Activated CD8-positive, alpha-beta memory T cell treated with anti-CD3 and anti-CD28 coated beads, Interleukin-2, amount 10 ng/mL, durations not matched to agents 7 days and 5 days (primary cell): Measurements from ENCODE around the gene C1orf122. TPM values are rescaled to one million over a fixed set of nuclear protein-coding genes. Genes with fewer than 3 reads are reported as not detected.

Experiments
- ATAC-seq: fragments of 150-1000 bp; cut with Tn5 transposase; one replicate; pipeline ENCODE4 v1.10.0; 2021; ENCODE audit warnings: moderate library complexity
- CTCF ChIA-PET: fragments of 350-600 bp; sonication (Branson Sonifier 250); formaldehyde crosslinking; loops from one replicate; lab custom pipeline; 2021; ENCODE audit warnings: antibody characterized with exemption; lab: Charles Lee
- DNase-seq: peaks from one replicate; pipeline ENCODE4 v3.0.0-alpha.2; 2020
- H3K27ac Mint-ChIP-seq: one replicate; pipeline ENCODE4 v1.8.0; 2021; ENCODE audit warnings: mild to moderate bottlenecking, mixed read lengths
- H3K27me3 Mint-ChIP-seq: one replicate; pipeline ENCODE4 v1.8.0; 2021; ENCODE audit warnings: mixed read lengths
- H3K36me3 Mint-ChIP-seq: one replicate; pipeline ENCODE4 v1.8.0; 2021; ENCODE audit warnings: mild to moderate bottlenecking, mixed read lengths
- H3K4me1 Mint-ChIP-seq: one replicate; pipeline ENCODE4 v1.8.0; 2021; ENCODE audit warnings: mixed read lengths
- H3K4me3 Mint-ChIP-seq: one replicate; pipeline ENCODE4 v1.8.0; 2021; ENCODE audit warnings: mild to moderate bottlenecking, moderate library complexity, mixed read lengths
- H3K9me3 Mint-ChIP-seq: one replicate; pipeline ENCODE4 v1.8.0; 2022; ENCODE audit warnings: low read depth, mixed read lengths
- total RNA-seq, 2 experiments: library from RNA; stranded (reverse); gene quantifications; one replicate each; pipeline ENCODE4 v1.2.3, GENCODE V29; 2021

The C1orf122 gene
- total RNA-seq, 2 experiments from 2014 or later: 19.8 to 21.9 TPM

DNA sequence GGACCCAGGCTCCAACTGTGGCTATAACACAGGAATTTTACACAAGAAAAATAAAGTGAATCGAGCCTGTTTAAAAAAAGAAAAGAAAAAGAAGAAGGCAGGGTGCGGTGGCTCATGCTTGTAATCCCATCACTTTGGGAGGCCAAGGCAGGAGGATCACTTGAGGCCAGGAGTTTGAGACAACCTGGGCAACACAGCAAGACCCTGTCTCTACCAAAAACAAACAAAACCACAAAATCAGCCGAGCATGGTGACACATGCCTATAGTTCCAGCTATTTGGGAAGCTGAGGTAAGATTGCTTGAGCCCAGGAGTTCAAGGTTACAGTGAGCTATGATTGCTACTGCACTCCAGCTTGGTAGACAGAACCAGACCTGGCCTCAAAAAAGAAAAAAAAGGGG lies 34.1 kb downstream of the C1orf122 start:
- no peak overlapping the region for H3K4me3 Mint-ChIP-seq
- H3K36me3 Mint-ChIP-seq: peaks cover 18% of the 10 kb centered on the region
- H3K9me3 Mint-ChIP-seq: no peaks in the 10 kb centered on the region
- no peaks in the 10 kb centered on the region for H3K27me3 Mint-ChIP-seq
- DNase-seq (no peak), ATAC-seq (no peak)
- H3K4me1 Mint-ChIP-seq: peaks cover 24% of the 10 kb centered on the region
- CTCF ChIA-PET: interaction anchor here (1.3 kb wide), 1 partner anchor 18 kb away, joined by 3 read pairs; the partner anchor contains the start of gene MTF1
- no peak overlapping the region for H3K27ac Mint-ChIP-seq

DNA sequence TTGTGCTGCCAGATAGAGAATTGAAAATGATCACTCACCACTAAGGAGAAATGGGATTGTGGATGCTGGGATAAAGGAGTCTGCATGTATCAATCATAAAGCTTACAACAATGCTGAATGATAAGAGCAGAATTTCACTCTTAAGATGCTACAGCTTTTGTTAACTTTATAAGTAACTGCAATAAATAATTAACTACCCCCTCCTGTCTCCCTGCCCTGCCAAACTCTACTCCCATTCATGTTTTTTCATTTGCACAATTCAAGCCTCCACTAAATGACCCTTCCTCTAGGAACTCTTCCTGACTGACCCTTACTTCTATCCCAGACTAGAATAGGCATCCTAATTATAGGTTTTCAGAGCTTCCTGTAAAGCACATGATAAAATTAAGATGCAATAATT lies 36.9 kb downstream of the C1orf122 start:
- peaks cover 17% of the 10 kb centered on the region for H3K36me3 Mint-ChIP-seq
- H3K4me1 Mint-ChIP-seq: peaks cover 35% of the 10 kb centered on the region
- no peak overlapping the region for H3K27ac Mint-ChIP-seq
- H3K4me3 Mint-ChIP-seq: no peak overlapping the region
- CTCF ChIA-PET: no interaction called here
- DNase-seq (no peak), ATAC-seq (no peak)
- H3K27me3 Mint-ChIP-seq: no peaks in the 10 kb centered on the region
- H3K9me3 Mint-ChIP-seq: no peaks in the 10 kb centered on the region

DNA sequence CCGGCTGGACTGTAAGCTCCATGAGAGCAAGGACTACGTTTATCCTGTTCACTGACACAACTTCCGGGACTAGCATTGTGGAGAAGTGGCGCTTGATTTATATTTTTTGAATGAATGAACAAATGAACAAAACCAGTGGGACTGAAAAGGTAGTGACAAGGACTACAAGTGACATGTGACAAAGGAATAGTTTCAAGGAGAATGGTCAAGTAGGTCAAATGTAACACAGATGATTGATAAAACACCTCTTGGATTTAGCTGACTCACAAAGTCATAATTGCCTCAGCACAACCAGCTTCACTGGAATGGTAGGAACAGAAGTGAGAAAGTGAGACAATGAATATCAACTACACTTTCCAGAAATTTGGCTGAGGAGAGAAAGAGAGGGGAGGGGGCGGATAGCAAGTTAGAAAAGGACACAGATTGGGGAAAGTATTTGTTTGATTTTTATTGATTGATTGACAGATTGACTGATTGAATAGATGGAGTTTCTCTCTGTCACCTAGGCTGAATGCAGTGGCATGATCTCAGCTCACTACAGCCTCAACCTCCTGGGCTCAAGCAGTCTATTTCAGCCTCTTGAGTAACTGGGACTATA lies 37.6 kb downstream of the C1orf122 start:
- Mint-ChIP-seq H3K36me3 (peaks cover 17% of the 10 kb centered on the region), H3K4me1 (peaks cover 35% of the 10 kb centered on the region), H3K4me3 (no peak overlapping the region), H3K9me3 (no peaks in the 10 kb centered on the region), H3K27me3 (no peaks in the 10 kb centered on the region), H3K27ac (no peak overlapping the region)
- ATAC-seq: no peak
- DNase-seq: no peak
- CTCF ChIA-PET: interaction anchor here (1.9 kb wide), 1 partner anchor 10 kb away, joined by 5 read pairs; no protein-coding TSS in a partner anchor

DNA sequence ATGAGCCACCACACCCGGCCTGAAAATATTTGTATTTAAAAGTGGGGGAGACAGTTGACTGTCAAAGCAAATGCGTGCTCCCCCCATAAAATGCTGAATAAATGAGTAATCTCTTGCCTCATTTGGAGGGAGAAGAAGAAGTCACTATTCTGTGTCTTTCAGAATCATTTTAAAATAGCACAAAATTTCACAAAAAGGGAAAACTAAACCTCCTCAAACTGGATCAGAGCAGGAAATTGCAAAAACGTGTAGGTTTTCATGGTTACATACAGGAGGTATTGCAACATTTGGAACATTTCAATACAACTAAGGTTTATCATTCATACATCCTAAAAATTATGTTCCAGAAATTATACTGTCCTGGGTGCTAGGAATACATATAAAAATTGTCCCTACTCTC lies 38.2 kb downstream of the C1orf122 start:
- Mint-ChIP-seq H3K4me1 (peaks cover 35% of the 10 kb centered on the region), H3K4me3 (no peak overlapping the region)
- CTCF ChIA-PET: interaction anchor here (1.9 to 2.7 kb wide), 2 partner anchors 10 to 14 kb away, joined by 5 to 19 read pairs; partner anchors contain the start of gene MTF1

DNA sequence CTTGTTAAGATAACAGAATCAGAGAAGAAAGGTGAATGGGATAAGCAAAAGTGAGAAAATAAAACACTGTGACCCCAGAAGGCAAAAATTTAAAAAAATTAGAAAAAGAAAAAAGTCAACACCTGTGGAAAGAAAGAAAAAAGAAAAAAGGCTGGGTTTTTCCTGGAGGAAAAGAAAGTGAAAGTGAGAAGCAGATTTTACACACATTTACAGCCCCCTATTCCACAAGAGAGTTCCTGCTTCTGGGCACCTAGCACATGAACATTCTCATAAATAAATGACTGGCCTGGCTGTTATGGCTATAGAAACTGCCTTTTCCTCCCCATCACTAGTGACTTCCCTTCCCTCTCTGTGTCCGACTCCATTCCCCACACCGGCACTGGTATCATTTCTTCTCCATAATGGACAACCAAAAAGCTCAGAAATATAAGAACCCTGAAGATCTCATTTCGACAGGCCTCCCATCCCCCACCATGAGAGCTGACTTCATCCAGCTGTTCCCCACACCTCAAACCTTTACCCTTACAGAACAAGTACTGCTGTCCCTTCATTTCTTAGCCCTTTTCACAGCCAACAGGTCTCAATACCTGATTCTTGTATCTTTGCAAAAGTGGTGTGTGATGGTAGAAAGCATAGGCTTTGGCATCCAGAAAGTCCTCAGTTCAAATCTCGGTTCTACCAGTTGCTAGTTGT lies 39.2 kb downstream of the C1orf122 start:
- peak overlapping the region; percentile 59 for H3K4me3 Mint-ChIP-seq

More for the DNA sequence above, 38.2 kb downstream of the C1orf122 start:
- DNase-seq (no peak), ATAC-seq (no peak)
- no peaks in the 10 kb centered on the region for H3K9me3 Mint-ChIP-seq
- no peak overlapping the region for H3K27ac Mint-ChIP-seq
- peaks cover 17% of the 10 kb centered on the region for H3K36me3 Mint-ChIP-seq
- H3K27me3 Mint-ChIP-seq: no peaks in the 10 kb centered on the region

DNA sequence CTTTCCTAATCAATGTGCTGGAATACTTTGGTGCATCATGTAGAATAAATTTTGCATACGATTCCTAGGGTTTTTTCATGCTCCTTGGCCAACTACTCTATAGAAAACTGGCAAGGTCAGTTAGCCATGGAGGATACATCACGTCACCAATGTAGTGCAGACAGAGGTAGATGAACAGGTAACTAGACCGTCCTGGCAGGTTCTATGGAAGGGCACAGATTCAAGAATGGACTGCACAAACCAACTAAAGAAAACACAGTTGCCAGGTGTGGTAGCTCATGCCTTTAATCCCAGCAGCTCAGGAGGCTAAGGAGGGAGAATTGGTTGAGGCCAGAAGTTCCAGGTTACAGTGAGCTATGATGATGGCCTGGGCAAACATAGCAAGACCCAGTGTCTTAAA lies 41.9 kb downstream of the C1orf122 start:
- H3K9me3 Mint-ChIP-seq: no peaks in the 10 kb centered on the region
- H3K27ac Mint-ChIP-seq: no peak overlapping the region
- peaks cover 41% of the 10 kb centered on the region for H3K4me1 Mint-ChIP-seq
- ATAC-seq (no peak), DNase-seq (no peak)
- H3K4me3 Mint-ChIP-seq: no peak overlapping the region
- CTCF ChIA-PET: interaction anchor here (4.0 kb wide), 1 partner anchor 10 kb away, joined by 39 read pairs; the partner anchor contains the start of gene MTF1
- peaks cover 24% of the 10 kb centered on the region for H3K36me3 Mint-ChIP-seq
- no peaks in the 10 kb centered on the region for H3K27me3 Mint-ChIP-seq

More for the DNA sequence above, 39.2 kb downstream of the C1orf122 start:
- Mint-ChIP-seq H3K4me1 (peaks cover 35% of the 10 kb centered on the region), H3K9me3 (no peaks in the 10 kb centered on the region), H3K36me3 (peaks cover 17% of the 10 kb centered on the region), H3K27ac (peak overlapping the region; percentile 47), H3K27me3 (no peaks in the 10 kb centered on the region)
- ATAC-seq (no peak), DNase-seq (no peak)
- CTCF ChIA-PET: interaction anchor here (1.9 to 2.7 kb wide), 2 partner anchors 9 to 13 kb away, joined by 5 to 19 read pairs; partner anchors contain the start of gene MTF1

DNA sequence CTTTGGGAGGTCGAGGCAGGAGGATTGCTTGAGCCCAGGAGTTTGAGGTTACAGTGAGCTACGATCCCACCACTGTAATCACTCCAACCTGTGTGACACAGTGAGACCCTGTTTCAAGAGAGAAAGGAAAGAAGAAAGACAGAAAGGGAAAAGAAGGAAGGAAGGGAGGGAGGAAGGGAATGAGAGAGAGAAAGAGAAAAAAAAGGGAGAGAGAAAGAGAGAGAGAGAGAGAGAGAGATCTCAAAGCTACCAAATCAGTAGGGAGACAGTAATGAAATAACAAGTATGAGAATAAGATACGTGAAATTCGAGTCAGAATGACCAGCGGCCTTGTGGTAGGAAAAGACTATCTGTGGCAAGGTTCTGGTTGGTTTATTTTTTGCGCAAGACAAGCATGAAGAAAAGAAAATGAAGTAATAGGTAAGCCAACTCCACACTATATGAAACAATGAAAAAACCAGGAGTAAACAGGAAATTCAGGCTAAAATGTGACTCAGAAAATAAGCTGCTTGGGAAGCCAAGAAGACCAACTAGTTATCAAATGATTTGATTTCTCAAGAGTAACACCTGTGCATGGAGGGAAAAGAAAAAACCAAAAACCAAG lies 42.9 kb downstream of the C1orf122 start:
- Mint-ChIP-seq H3K27ac (no peak overlapping the region), H3K4me1 (peaks cover 41% of the 10 kb centered on the region), H3K9me3 (no peaks in the 10 kb centered on the region), H3K27me3 (no peaks in the 10 kb centered on the region), H3K4me3 (no peak overlapping the region), H3K36me3 (peaks cover 27% of the 10 kb centered on the region)
- ATAC-seq (no peak), DNase-seq (no peak)
- CTCF ChIA-PET: interaction anchor here (1.3 to 4.0 kb wide), 3 partner anchors 9 to 42 kb away, joined by 3 to 39 read pairs (median 4); partner anchors contain the start of genes C1orf122, MTF1 and YRDC

DNA sequence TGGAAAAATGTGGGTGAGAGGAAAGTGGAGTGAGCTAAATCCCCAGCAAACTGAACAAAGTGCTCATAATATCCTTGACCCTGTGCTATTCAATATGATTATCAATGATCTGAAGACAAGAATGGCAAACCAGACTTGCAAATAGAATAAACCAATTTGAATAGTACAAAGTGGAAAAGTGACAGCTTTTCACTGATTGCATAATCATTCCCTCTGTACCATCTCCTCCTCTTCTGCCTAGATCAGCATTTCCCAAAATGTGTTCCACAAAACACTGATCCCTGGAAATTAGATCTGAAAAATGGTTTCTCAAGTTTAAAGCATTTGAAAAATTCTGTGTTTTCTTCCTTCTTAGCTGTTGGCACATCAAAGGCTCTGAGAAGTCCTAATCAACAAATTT lies 43.7 kb downstream of the C1orf122 start:
- no peak overlapping the region for H3K27ac Mint-ChIP-seq
- peaks cover 27% of the 10 kb centered on the region for H3K36me3 Mint-ChIP-seq
- no peak overlapping the region for H3K4me3 Mint-ChIP-seq
- H3K27me3 Mint-ChIP-seq: no peaks in the 10 kb centered on the region
- no peak for DNase-seq
- peaks cover 36% of the 10 kb centered on the region for H3K4me1 Mint-ChIP-seq
- CTCF ChIA-PET: interaction anchor here (1.2 to 4.0 kb wide), 4 partner anchors 9 to 43 kb away, joined by 3 to 39 read pairs (median 4); partner anchors contain the start of genes C1orf122, MTF1 and YRDC
- no peaks in the 10 kb centered on the region for H3K9me3 Mint-ChIP-seq
- ATAC-seq: no peak

DNA sequence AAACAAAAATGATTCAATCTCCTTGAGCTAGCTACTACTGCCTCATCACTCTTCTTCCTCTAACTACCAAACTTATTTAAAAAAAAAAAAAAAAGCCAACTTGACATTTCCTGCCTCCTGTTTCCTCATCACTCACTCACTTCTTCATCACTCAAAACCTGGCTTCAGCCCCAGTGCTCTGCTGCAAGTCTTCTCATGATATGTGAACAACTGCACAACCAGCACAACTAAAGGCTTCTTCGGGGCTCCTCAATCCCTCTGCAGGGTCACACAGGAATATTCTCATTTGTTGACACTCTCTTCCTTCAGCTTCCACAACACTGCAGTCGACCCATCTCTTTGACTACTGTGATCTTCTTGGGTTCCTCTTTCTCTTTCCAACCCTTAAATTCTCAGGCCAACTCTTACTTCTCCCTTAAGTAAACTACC lies 44.2 kb downstream of the C1orf122 start:
- H3K4me1 Mint-ChIP-seq: peaks cover 33% of the 10 kb centered on the region
- H3K36me3 Mint-ChIP-seq: peaks cover 25% of the 10 kb centered on the region
- DNase-seq (no peak), ATAC-seq (peak; percentile 53)
- H3K27me3 Mint-ChIP-seq: no peaks in the 10 kb centered on the region
- H3K4me3 Mint-ChIP-seq: no peak overlapping the region
- no peak overlapping the region for H3K27ac Mint-ChIP-seq
- no peaks in the 10 kb centered on the region for H3K9me3 Mint-ChIP-seq
- CTCF ChIA-PET: interaction anchor here (1.2 to 4.0 kb wide), 3 partner anchors 8 to 39 kb away, joined by 3 to 39 read pairs (median 3); partner anchors contain the start of gene MTF1

DNA sequence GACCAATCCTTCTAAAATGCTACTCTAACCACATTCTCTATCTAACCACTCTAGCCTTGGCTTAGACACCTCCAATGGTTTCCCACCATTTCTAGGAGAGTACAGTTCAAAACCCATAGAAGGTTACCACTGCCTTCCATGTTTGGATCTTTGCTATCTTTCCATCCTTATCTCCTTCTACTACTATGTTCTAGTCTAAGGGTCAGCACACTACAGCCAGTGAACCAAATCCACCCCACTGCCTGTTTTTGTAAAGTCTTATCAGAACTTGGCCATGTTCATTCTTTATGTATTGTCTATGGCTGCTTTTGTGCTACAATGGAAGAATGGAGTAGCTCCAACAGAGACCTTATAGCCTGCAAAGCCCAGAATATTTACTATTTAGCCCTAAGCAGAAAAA lies 45.6 kb downstream of the C1orf122 start:
- Mint-ChIP-seq H3K27me3 (no peaks in the 10 kb centered on the region), H3K27ac (peak overlapping the region; percentile 28), H3K36me3 (peaks cover 29% of the 10 kb centered on the region), H3K4me3 (no peak overlapping the region), H3K4me1 (peaks cover 36% of the 10 kb centered on the region), H3K9me3 (no peaks in the 10 kb centered on the region)
- DNase-seq (no peak), ATAC-seq (no peak)
- CTCF ChIA-PET: interaction anchor here (1.2 to 2.0 kb wide), 2 partner anchors 146 to 160 kb away, joined by 3 to 5 read pairs; no protein-coding TSS in a partner anchor

DNA sequence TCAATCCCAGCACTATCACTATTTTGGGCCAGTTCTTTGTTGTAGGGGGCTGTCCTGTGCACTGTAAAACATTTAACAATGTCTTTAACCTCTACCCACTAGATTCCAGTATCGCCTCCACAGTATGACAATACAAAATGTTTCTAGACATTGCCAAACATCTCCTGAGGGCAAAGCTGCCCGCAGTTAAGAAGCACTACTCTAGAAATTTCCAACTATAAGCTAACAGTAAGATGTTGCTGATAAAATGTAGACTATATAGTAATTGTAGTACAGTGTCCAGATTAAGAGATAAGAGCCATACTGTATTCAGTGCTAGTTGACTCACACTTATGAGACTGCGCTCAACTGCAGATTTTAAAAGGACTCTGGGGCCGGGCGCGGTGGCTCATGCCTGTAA lies 46.8 kb downstream of the C1orf122 start:
- DNase-seq (no peak), ATAC-seq (no peak)
- CTCF ChIA-PET: interaction anchor here (1.2 to 2.0 kb wide), 2 partner anchors 147 to 162 kb away, joined by 3 to 5 read pairs; no protein-coding TSS in a partner anchor
- Mint-ChIP-seq H3K27me3 (no peaks in the 10 kb centered on the region), H3K4me3 (no peak overlapping the region), H3K4me1 (peaks cover 40% of the 10 kb centered on the region), H3K9me3 (no peaks in the 10 kb centered on the region), H3K27ac (no peak overlapping the region), H3K36me3 (peaks cover 28% of the 10 kb centered on the region)
